Uterus (tissue), 2 donors: ENCODE data around the gene VRK3.

Experiments used
- CTCF ChIP-seq, 4 experiments: fragments of 200-600 bp in 2 of 4; fragments of 450-650 bp in 2 of 4; sonication (generic) in 2 of 4; IDR thresholded peaks; one replicate each; pipeline ENCODE4 v1.5.1; 2016 to 2019; ENCODE audit warnings: antibody characterized with exemption in 4 of 4, mild to moderate bottlenecking in 2 of 4, moderate library complexity in 1 of 4
- POLR2A ChIP-seq, 2 donors: fragments of 450-650 bp; IDR thresholded peaks; one replicate each; pipeline ENCODE4 v1.6.1; 2016; ENCODE audit warnings: antibody characterized with exemption in 2 of 2, mild to moderate bottlenecking in 1 of 2, moderate library complexity in 1 of 2

DNA sequence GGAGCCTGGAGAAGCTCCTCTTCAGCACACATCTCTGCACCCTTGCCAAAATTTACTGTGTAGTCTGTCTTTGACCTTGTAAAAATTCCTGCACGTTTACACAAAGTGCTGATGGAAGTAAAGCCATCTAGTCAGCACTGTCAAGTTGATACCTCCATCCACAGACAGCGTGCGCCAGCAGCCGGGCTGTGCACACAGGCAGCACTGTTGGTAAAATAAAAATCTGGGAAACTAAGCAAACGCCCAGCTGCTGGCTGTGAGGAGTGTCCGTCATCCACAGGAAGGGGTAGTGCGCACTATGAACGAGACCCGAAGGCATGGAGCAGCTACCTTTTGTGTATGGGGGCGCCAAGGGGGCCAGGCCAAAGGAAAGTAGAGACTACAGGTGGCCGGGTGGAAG lies 46.8 kb downstream of the VRK3 start:
- no peak for TF ChIP-seq CTCF (IDR thresholded peaks at IDR 0.05)
- TF ChIP-seq POLR2A (IDR thresholded peaks at IDR 0.05): no peak
